Peyer's patch (tissue), 4 donors: ENCODE data around the gene CDHR1.

Experiments used
- CTCF ChIP-seq, 6 experiments: fragments of 450-650 bp in 4 of 6; fragments of 200-600 bp in 2 of 6; sonication (generic) in 1 of 6; IDR thresholded peaks; one replicate each; pipeline ENCODE4 v1.5.1; 2017 to 2019; ENCODE audit warnings: antibody characterized with exemption in 6 of 6, mild to moderate bottlenecking in 3 of 6, moderate library complexity in 1 of 6
- POLR2A ChIP-seq, 2 donors: fragments of 450-650 bp; IDR thresholded peaks; one replicate each; pipeline ENCODE4 v1.5.1; 2017; ENCODE audit warnings: antibody characterized with exemption in 2 of 2, mild to moderate bottlenecking in 2 of 2, moderate library complexity in 2 of 2

- no peak for TF ChIP-seq CTCF (IDR thresholded peaks at IDR 0.05)
- TF ChIP-seq POLR2A (IDR thresholded peaks at IDR 0.05): no peak
Measured at GRCh38 chr10:84185526-84186175, 8.7 kb upstream of the CDHR1 start.
